Nephron progenitor cell (in vitro differentiated cells): ENCODE data around the gene CHEK2.
A peak's percentile ranks its signal among the peaks of the same experiment; 100 is the strongest.

ENCODE experiments used
- DNase-seq: peaks from one replicate; pipeline ENCODE4 v3.0.0; 2021
- H3K27ac Mint-ChIP-seq: 2 replicates; pipeline ENCODE4 v1.8.0; 2021; ENCODE audit warnings: mild to moderate bottlenecking, moderate library complexity, mixed read lengths
- H3K27me3 Mint-ChIP-seq: 2 replicates; pipeline ENCODE4 v1.8.0; 2021; ENCODE audit warnings: mild to moderate bottlenecking, low read depth, mixed read lengths; ENCODE audit not compliant: poor library complexity
- H3K36me3 Mint-ChIP-seq: 2 replicates; pipeline ENCODE4 v1.8.0; 2021; ENCODE audit warnings: low read depth, mixed read lengths
- H3K4me1 Mint-ChIP-seq: 2 replicates; pipeline ENCODE4 v1.8.0; 2021; ENCODE audit warnings: mixed read lengths
- H3K4me3 Mint-ChIP-seq: 2 replicates; pipeline ENCODE4 v1.8.0; 2021; ENCODE audit warnings: mild to moderate bottlenecking, moderate library complexity, mixed read lengths
- H3K9me3 Mint-ChIP-seq: 2 replicates; pipeline ENCODE4 v1.8.0; 2021; ENCODE audit warnings: mild to moderate bottlenecking, moderate library complexity, mixed read lengths
- TF ChIP-seq, protein P1 (sequence below): fragments of 200-600 bp; sonication (generic); IDR thresholded peaks from 2 replicates; pipeline ENCODE4 v1.5.0; 2021; ENCODE audit warnings: antibody characterized with exemption

Gene CHEK2

GRCh38 chr22:28741785-28742561, at the start of gene CHEK2, which contains the start of gene HSCB:
Gene CHEK2, minus strand, starts transcription at chr22:28741820. Its CDS starts 7,099 bp downstream, at chr22:28734721.
Gene HSCB, plus strand, starts transcription at chr22:28742039. Its CDS starts 57 bp downstream, at chr22:28742096.
- Mint-ChIP-seq H3K4me3 (peak within 1 kb of the TSS; percentile 94), H3K27me3 (no peaks in the 10 kb centered on the region)
- DNase-seq: peak; percentile 95

DNA sequence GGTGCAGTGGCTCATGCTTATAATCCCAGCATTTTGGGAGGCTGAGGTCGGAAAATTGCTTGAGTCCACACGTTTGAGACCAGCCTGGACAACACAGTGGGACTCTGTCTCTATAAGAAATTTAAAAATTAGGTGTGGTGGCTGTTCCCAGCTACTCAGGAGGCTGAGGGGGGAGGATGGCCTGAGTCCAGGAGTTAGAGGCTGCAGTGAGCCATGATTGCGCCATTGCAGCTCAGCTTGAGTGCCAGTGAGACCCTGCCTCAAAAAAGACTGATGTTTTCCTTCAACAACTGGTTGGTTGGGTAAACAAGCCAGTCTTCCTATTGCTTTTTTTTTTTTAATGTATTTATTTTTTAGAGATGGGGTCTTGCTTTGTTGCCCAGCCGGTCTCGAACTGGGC, 49.5 kb upstream of the CHEK2 start:
- Mint-ChIP-seq H3K36me3 (peaks cover 63% of the 10 kb centered on the region), H3K9me3 (no peaks in the 10 kb centered on the region), H3K4me1 (peaks cover 17% of the 10 kb centered on the region), H3K4me3 (no peak overlapping the region), H3K27ac (no peak overlapping the region), H3K27me3 (no peaks in the 10 kb centered on the region)
- TF ChIP-seq, protein P1, sequence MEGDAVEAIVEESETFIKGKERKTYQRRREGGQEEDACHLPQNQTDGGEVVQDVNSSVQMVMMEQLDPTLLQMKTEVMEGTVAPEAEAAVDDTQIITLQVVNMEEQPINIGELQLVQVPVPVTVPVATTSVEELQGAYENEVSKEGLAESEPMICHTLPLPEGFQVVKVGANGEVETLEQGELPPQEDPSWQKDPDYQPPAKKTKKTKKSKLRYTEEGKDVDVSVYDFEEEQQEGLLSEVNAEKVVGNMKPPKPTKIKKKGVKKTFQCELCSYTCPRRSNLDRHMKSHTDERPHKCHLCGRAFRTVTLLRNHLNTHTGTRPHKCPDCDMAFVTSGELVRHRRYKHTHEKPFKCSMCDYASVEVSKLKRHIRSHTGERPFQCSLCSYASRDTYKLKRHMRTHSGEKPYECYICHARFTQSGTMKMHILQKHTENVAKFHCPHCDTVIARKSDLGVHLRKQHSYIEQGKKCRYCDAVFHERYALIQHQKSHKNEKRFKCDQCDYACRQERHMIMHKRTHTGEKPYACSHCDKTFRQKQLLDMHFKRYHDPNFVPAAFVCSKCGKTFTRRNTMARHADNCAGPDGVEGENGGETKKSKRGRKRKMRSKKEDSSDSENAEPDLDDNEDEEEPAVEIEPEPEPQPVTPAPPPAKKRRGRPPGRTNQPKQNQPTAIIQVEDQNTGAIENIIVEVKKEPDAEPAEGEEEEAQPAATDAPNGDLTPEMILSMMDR: no peak
- DNase-seq: no peak

More at GRCh38 chr22:28741785-28742561, at the start of gene CHEK2, which contains the start of gene HSCB:
- TF ChIP-seq, protein P1: no peak
- Mint-ChIP-seq H3K27ac (peak within 1 kb of the TSS; percentile 87), H3K4me1 (peaks cover 39% of the 10 kb centered on the region), H3K36me3 (peaks cover 28% of the 10 kb centered on the region), H3K9me3 (no peaks in the 10 kb centered on the region)

GRCh38 chr22:28788601-28789000, 47.0 kb upstream of the CHEK2 start:
- H3K27ac Mint-ChIP-seq: peak overlapping the region; percentile 88
- DNase-seq: no peak
- H3K36me3 Mint-ChIP-seq: peaks cover 63% of the 10 kb centered on the region
- H3K9me3 Mint-ChIP-seq: no peaks in the 10 kb centered on the region
- H3K27me3 Mint-ChIP-seq: no peaks in the 10 kb centered on the region
- TF ChIP-seq, protein P1: no peak
- H3K4me3 Mint-ChIP-seq: no peak overlapping the region
- H3K4me1 Mint-ChIP-seq: peaks cover 24% of the 10 kb centered on the region

- H3K9me3 Mint-ChIP-seq: no peaks in the 10 kb centered on the region
- H3K27me3 Mint-ChIP-seq: no peaks in the 10 kb centered on the region
- peak overlapping the region; percentile 92 for H3K27ac Mint-ChIP-seq
- peaks cover 73% of the 10 kb centered on the region for H3K36me3 Mint-ChIP-seq
- H3K4me1 Mint-ChIP-seq: peaks cover 18% of the 10 kb centered on the region
- TF ChIP-seq, protein P1: no peak
- H3K4me3 Mint-ChIP-seq: no peak overlapping the region
- no peak for DNase-seq
Measured at GRCh38 chr22:28783786-28784671, 42.4 kb upstream of the CHEK2 start.

- H3K36me3 Mint-ChIP-seq: peaks cover 76% of the 10 kb centered on the region
- TF ChIP-seq, protein P1: no peak
Measured at GRCh38 chr22:28780296-28780695, 38.7 kb upstream of the CHEK2 start.

More at GRCh38 chr22:28780296-28780695, 38.7 kb upstream of the CHEK2 start:
- DNase-seq: no peak
- no peak overlapping the region for H3K27ac Mint-ChIP-seq
- no peak overlapping the region for H3K4me3 Mint-ChIP-seq
- H3K9me3 Mint-ChIP-seq: no peaks in the 10 kb centered on the region
- peaks cover 3% of the 10 kb centered on the region for H3K27me3 Mint-ChIP-seq
- H3K4me1 Mint-ChIP-seq: peaks cover 11% of the 10 kb centered on the region
